GM10266 (cell line): Measurements from ENCODE around the gene FUOM.
A peak's percentile ranks its signal among the peaks of the same experiment; 100 is the strongest.
"Not testable (repeated sequence)": the region's sequence is repeated elsewhere in the genome, so short reads cannot be mapped to it uniquely, and the experiment has no call there.

ENCODE experiments used
- DNase-seq: peaks from one replicate; pipeline ENCODE4 v3.0.0; 2012; ENCODE audit errors: extremely low spot score
- CTCF ChIP-seq: IDR thresholded peaks from 2 replicates; pipeline ENCODE4 v1.5.1; 2012; ENCODE audit warnings: mild to moderate bottlenecking, low read depth; ENCODE audit not compliant: control insufficient read depth, insufficient read depth; ENCODE audit errors: missing control alignments

Gene FUOM

GRCh38 chr10:133378251-133379096 lies 20.7 kb upstream of the FUOM start:
- DNase-seq: peak; percentile 80
- no peak for TF ChIP-seq CTCF

- DNase-seq: no peak
- TF ChIP-seq CTCF: no peak
Measured at GRCh38 chr10:133377818-133378250, 20.0 kb upstream of the FUOM start.

- DNase-seq: no peak
- TF ChIP-seq CTCF: no peak
Measured at GRCh38 chr10:133377025-133377817, 19.4 kb upstream of the FUOM start.

- DNase-seq: not testable (repeated sequence)
Measured at GRCh38 chr10:133376183-133376582, 18.4 kb upstream of the FUOM start.

- no peak for DNase-seq
- no peak for TF ChIP-seq CTCF
Measured at GRCh38 chr10:133375357-133376115, 17.7 kb upstream of the FUOM start.

- DNase-seq: peak; percentile 100
- no peak for TF ChIP-seq CTCF
Measured at GRCh38 chr10:133373174-133374090, 15.6 kb upstream of the FUOM start, which contains the start of gene ECHS1. ECHS1 (minus strand) TSS chr10:133373354; CDS start chr10:133373333, 21 bp downstream.
